ENCODE measurements around the gene IMPA2.

IMPA2 gene

GRCh38 chr18:12008842-12009580, 27.7 kb downstream of the IMPA2 start:
- no peak for DNase-seq

GRCh38 chr18:12009581-12010140, 28.4 kb downstream of the IMPA2 start:
- no peak for DNase-seq

- no peak for DNase-seq
These were observed 29.0 kb downstream of the IMPA2 start for GRCh38 chr18:12010187-12010802.

GRCh38 chr18:12011199-12011956, 30.1 kb downstream of the IMPA2 start:
- DNase-seq, result no peak

- no peak for DNase-seq
These were observed 30.7 kb downstream of the IMPA2 start for GRCh38 chr18:12011957-12012549.

GRCh38 chr18:12012697-12013096, 31.4 kb downstream of the IMPA2 start:
- DNase-seq, result no peak

- no peak for DNase-seq
These were observed 32.0 kb downstream of the IMPA2 start for GRCh38 chr18:12013186-12013916.

- DNase-seq, result no peak
These were observed 32.8 kb downstream of the IMPA2 start for GRCh38 chr18:12014086-12014485.

- no peak for DNase-seq
These were observed 33.5 kb downstream of the IMPA2 start for GRCh38 chr18:12014521-12015415.

GRCh38 chr18:12015416-12016062, 34.2 kb downstream of the IMPA2 start:
- DNase-seq, result peak in 1 of 14 donors; percentile 16

GRCh38 chr18:12017081-12017480, 35.8 kb downstream of the IMPA2 start:
- DNase-seq, result no peak

GRCh38 chr18:12018861-12019260, 37.6 kb downstream of the IMPA2 start:
- DNase-seq, result no peak

- no peak for DNase-seq
These were observed 39.8 kb downstream of the IMPA2 start for GRCh38 chr18:12021077-12021476.

GRCh38 chr18:12021596-12021995, 40.3 kb downstream of the IMPA2 start:
- no peak for DNase-seq

- DNase-seq, result no peak
These were observed 42.1 kb downstream of the IMPA2 start for GRCh38 chr18:12023375-12023774.

GRCh38 chr18:12026562-12026961, 45.3 kb downstream of the IMPA2 start:
- DNase-seq, result no peak

- DNase-seq, result peak in 1 of 14 donors; percentile 10
These were observed 45.7 kb downstream of the IMPA2 start for GRCh38 chr18:12027046-12027445.

- no peak for DNase-seq
These were observed 46.2 kb downstream of the IMPA2 start for GRCh38 chr18:12027480-12027879.

GRCh38 chr18:12028040-12028628, 46.8 kb downstream of the IMPA2 start:
- no peak for DNase-seq

- peak in 1 of 14 donors; percentile 7 for DNase-seq
These were observed 47.4 kb downstream of the IMPA2 start for GRCh38 chr18:12028674-12029073.
